ENCODE data around the gene TEX54.
"Not testable (repeated sequence)": the region's sequence is repeated elsewhere in the genome, so short reads cannot be mapped to it uniquely, and the experiment has no call there.

The TEX54 gene

DNA sequence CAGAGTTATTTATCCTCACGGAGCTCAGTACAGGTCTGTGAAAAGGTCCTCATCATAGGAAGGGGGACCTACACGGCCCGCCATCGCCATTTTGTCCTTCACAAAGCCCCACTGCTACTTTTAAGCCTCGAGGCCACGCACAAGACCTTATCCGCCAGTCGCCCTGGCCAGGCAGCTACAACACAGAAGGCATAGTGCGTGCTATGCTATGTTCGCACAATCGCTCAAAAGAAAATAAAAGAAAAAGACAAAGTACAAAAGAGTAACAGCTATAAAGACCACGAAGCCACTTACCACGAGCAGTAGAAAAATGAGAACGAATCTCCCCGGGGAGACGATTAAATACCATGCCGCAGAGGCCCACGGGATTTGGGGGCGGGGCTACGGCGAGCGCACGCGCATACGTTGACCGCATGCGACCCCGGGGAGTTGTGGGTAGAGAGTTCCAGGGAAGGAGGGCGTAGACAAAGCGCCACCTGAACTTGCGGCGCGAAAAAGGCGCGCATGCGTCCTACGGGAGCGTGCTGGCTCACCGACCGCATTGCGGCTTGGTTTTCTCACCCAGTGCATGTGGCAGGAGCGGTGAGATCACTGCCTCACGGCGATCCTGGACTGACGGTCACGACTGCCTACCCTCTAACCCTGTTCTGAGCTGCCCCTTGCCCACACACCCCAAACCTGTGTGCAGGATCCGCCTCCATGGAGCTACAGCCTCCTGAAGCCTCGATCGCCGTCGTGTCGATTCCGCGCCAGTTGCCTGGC is 23.1 kb upstream of the TEX54 start:
- peak; percentile 99 for DNase-seq (ENCODE audit: low read depth)

DNA sequence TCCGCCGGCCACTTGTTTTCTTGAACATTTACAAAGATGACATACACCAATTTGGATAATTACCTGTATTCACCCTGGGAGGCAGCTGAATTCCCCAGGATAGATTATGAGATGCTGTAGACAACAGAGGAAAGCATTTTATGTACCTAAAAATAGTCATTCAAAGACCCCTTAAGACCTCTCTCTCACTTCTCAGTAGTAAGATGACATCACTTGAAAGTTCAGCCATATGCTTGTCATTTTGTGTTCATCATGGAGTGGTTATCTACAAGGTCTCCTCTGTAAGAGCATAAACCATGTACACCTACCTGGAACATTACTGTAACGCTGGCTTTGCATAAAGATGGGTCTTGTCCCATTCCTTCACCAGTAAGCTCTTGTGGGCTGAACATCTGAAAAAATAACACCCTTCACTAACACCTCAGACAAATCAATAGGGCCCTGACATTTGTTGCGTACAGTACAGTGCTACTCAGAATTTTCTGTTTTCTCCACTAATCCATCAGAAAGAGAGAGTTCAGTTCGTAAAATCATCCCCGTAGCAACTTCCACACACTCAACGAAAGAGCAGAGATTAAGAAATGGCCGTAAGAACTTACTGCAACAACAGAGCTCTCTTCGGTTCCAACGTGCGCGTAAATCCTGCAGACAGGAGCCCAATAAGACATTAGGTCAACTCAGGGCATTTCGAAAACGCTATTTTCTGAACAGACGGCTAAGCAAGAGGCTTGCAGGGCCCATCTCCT is 22.4 kb upstream of the TEX54 start:
- DNase-seq (ENCODE audit: low read depth), result peak; percentile 31

GRCh38 chr11:62854013-62854824 is 21.6 kb upstream of the TEX54 start:
- peak; percentile 30 for DNase-seq (ENCODE audit: low read depth)

- DNase-seq (ENCODE audit: low read depth), result peak; percentile 35
Observed at GRCh38 chr11:62853279-62853965, 20.8 kb upstream of the TEX54 start.

DNA sequence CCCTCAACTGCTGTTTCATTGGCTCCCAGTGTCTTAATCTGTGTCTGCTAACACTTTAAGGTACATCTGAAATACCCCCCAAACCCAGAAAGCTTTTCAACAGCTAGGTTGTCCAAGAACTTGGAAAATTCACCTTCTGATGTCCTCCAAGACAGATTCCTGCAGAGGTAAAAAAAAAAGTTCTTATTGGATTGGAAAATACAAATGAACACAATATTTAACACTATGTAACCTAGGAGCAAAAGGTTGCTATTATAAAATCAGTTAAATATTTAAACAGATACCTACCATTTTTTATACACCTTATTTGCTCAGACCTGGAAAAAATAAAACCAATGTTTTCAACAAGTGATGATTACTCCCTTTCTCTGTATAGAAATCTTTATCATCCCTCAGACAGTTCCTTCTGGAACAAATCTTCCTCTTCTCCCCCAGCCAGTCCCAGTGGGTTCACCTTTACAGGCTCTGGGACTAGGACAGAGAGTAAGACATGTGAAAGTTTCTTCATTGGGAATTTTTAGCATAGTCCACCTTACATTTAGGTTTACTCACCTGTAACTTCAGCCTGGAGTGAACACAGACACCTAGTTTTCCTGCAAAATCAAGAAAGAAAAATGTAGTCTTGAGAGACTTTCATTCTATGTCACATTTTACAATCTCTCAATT is 20.0 kb upstream of the TEX54 start:
- DNase-seq (ENCODE audit: low read depth), result no peak

DNA sequence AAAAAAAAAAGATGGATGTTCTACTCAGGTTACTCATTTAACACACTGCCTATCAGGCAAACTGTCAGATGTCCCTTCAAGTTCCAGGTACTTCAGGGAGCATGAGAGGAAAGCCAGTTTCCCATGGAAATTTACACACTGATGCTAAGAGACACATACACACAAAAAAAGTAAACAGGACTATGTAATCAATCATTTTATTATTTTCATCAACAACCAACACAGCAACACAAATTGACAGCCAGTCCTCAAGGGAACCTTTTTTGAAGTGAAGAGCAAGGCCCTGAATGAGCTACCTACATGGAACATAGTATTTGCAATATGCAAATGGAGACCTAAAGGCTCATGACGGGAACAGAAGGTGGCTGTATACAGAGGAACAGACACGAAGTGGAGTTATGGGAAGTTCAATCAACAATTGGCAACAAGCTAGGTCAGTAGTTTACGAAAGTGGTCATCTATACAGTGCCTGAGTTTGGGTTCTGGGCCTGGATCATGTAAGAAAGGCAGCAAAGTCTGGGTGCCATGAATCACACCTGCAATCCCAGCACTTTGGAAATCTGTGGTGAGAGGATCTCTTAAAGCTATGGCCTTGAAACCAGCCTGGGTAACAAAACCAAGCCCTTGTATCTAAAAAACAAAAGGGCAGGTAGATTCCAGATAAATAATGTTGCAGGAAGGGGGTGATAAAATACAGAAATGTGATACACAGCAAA is 19.3 kb upstream of the TEX54 start:
- DNase-seq (ENCODE audit: low read depth), result peak; percentile 43

DNA sequence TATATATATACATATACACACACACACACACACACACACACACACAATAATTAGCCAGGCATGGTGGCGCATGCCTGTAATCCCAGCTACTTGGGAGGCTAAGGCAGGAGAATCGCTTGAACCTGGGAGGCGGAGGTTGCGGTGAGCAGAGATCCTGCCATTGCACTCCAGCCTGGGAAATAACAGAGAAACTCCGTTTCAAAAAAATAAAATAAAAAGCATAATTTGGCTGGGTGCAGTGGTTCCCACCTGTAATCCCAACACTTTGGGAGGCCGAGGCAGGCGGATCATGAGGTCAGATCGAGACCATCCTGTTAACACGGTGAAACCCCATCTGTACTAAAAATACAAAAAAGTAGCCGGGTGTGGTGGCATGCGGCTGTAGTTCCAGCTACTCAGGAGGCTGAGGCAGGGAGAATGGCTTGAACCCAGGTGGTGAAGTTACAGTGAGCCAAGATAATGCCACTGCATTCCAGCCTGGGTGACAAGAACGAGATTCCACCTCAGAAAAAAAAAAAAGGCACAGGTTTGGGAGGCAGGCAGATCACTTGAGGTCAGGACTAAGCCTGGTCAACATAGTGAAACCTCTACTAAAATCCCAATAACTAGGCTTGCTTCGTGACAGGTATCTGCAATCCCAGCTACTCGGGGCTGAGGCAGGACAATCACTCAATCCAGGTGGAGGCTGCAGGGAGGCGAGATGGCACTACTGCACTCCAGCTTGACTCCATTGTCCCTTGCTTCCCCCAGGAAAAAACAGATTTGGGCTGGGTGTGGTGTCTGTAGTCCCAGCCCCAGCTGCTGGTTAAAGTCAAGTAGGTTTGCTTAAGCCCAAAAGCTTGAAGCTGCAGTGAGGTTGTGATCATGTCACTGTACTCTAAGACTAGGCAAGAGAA is 18.5 kb upstream of the TEX54 start:
- DNase-seq (ENCODE audit: low read depth), result peak; percentile 73

DNA sequence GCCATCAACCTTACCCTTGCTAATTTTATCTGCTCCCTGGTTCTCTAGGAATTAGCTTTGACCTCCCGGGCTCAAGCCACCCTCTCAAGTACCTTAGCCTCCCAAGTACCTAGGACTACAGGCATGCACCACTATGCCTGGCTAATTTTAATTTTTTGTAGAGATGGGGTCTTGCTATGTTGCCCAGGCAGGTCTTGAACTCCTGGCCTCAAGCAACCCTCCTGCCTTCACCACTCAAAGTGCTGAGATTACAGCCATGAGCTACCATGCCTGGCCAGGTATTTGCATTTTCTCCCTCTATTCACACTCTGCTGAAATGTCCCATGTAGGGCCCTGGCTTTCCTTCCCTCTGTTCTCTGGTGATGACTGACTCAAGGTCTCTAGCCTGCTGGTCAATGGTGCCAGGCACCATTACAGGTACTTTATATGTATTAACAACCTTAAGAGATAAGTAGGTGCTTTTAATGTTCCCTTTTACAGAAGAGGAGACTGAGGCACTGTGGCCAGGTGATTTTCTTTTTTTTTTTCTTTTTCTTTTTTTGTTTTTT is 15.2 kb upstream of the TEX54 start:
- DNase-seq (ENCODE audit: low read depth), result no peak

DNA sequence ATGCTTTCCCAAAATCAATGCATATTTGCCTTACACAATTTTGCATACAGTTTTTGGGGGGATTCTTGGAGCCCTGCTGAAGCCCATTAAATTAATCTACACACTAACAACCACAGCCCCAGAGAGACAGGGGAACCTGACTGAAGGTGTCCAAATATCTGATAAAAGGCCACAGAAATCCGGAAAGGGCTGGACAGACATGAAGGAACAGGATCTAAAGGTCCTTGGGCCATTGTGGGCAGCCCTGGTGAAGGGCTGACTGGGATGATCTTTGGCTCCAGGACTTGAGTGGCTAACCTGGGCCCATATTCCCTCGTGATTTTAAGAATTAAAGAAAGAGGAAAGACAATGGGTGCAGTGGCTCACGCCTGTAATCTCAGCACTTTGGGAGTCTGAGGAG is 13.5 kb upstream of the TEX54 start:
- DNase-seq (ENCODE audit: low read depth), result no peak

DNA sequence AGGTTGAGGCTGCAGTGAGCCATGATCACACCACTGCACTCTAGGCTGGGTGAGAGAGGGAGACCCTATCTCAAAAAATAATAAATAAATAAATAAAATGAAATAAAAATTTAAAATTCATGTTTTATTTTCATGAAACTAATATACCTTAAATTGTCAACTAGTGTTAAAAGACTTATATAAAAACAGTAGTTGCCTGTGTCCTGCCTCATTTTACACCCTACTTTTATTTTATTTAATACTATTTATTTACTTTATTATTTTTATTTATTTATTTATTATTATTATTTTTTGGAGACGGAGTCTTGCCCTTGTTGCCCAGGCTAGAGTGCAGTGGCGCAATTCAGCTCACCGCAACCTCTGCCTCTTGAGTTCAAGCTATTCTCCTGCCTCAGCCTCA is 11.5 kb upstream of the TEX54 start:
- DNase-seq (ENCODE audit: low read depth), result no peak

GRCh38 chr11:62843466-62843865 is 10.8 kb upstream of the TEX54 start:
- no peak for DNase-seq (ENCODE audit: low read depth)

DNA sequence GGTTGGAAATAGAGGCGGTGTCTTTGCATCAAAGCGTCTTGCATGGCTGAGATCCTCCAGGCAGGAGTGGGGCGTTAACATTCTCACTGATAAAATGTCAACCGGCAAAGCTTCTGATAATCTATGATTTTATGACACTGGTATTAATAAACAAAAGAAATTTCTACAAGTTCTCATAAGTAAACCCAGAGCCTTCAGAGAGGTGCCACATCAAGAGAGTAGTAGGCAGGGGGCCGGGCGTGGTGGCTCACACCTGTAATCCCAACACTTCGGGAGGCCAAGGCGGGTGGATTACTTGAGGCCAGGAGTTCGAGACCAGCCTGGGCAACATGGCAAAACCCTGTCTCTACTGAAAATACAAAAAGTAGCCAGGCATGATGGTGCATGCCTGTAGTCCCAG is 10.2 kb upstream of the TEX54 start:
- not testable (repeated sequence) for DNase-seq (ENCODE audit: low read depth)

DNA sequence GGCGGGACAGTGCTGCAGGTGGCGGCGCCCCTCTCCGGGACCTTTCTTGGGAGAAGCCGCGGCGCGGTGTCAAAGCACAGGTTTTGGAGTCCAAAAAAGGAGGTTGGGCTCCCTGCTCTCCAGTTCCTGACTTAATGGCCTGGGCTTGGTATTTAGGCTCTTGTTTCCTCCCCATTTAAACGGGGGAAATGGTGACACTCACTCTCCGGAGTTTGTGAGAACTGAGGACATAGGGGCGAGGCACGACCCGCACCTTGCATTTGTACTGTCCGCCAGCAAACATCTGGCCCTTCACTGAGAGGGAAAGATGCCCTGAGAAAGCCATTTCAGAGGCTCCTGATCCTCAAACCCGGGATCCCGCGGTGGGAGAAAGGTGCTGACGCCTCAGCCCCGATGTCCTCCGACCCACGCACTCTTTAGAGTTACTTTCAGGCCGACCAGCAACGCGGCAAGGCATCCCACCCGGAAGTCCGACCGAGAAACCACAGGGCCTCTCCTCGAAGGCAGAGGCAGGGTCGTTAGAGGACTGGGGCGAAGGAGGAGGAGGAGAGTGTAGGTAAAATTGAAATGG is 9.6 kb upstream of the TEX54 start:
- DNase-seq (ENCODE audit: low read depth), result no peak

DNA sequence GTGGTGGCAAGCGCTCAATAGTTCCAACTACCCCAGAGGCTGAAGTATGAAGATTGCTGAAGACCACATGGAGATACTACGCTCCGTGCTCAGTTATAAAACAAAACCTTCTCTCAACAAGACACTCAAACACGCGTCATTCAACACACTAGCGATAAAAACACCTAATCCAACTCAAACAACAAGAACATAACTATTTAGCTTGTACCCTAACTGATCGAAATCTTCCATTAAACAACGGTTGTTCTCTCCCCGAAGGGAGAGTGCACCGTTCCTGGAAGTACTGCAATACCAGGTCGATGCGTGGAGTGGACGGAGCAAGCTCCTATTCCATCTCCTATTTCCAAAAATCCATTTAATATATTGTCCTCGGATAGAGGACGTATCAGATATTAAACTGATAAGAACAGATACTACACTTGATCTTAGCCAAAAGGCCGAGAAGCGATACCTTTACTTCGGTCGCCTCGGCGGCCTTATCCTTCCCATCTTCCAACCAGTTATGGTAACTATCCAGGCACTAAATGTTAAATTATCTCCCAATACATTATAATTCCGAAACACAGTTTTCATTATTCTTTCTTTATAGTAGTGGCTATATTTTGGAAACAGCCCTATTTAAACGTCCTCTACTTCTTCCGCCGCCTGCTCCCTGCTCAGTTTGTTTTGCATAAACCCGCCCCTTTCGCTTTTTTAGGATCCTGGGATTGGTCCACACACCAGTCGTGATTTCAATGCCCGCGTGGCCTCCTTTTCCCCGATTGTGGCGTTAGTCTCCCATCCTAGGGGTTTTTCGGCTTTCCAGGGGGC is 8.9 kb upstream of the TEX54 start:
- peak; percentile 99 for DNase-seq (ENCODE audit: low read depth)

DNA sequence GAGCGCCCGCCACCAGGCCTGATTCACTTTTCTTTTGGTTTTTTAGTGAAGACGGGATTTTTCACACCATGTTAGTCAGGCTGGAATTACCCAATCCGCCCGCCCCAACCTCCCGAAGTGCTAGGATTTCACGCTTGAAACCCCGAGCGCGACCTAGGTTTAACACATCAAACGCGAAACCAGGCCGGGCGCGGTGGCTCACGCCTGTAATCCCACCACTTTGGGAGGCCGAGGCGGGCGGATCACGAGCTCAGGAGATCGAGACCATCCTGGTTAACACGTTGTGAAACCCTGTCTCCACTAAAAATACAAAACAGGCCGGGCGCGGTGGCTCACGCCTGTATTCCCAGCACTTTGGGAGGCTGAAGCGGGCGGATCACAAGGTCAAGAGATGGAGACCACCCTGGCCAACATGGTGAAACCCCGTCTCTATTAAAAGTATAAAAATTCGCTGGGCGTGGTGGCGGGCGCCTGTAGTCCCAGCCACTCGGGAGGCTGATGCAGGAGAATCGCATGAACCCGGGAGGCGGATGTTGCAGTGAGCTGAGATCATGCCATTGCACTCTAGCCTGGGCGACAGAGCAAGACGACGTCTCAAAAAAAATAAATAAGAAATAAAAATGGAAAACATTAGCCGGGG is 8.2 kb upstream of the TEX54 start:
- peak; percentile 99 for DNase-seq (ENCODE audit: low read depth)

GRCh38 chr11:62839050-62839945 is 6.7 kb upstream of the TEX54 start, which contains the start of gene WDR74:
Gene WDR74, minus strand, starts transcription at chr11:62839590. Its CDS starts 20 bp downstream, at chr11:62839570.
- DNase-seq (ENCODE audit: low read depth), result peak; percentile 96

GRCh38 chr11:62835336-62835735 is 2.7 kb upstream of the TEX54 start:
- DNase-seq (ENCODE audit: low read depth), result no peak
